H9 (cell line): ENCODE data around the gene ATOX1. TPM values are rescaled to one million over a fixed set of nuclear protein-coding genes. Genes with fewer than 3 reads are reported as not detected.

Experiments
- DNase-seq: peaks from one replicate; pipeline ENCODE4 v3.0.0-alpha.2; 2017
- H2AFZ ChIP-seq: one replicate; pipeline ENCODE4 v1.6.1; 2013; ENCODE audit warnings: mild to moderate bottlenecking, low read length, control low read depth, moderate library complexity
- H2AK5ac ChIP-seq: 2 replicates; pipeline ENCODE4 v1.6.1; 2013; ENCODE audit warnings: low read length, control low read depth, mixed read lengths; ENCODE audit not compliant: insufficient read length
- H2BK120ac ChIP-seq: one replicate; pipeline ENCODE4 v1.6.1; 2013; ENCODE audit warnings: low read depth, mild to moderate bottlenecking, low read length, control low read depth, inconsistent platforms; ENCODE audit not compliant: poor library complexity, severe bottlenecking
- H2BK12ac ChIP-seq: 2 replicates; pipeline ENCODE4 v1.6.1; 2013; ENCODE audit warnings: low read length, control low read depth, mixed read lengths, low read depth; ENCODE audit not compliant: insufficient read length
- H2BK15ac ChIP-seq: 2 replicates; pipeline ENCODE4 v1.6.1; 2013; ENCODE audit warnings: low read depth, low read length, control low read depth
- H2BK20ac ChIP-seq: one replicate; pipeline ENCODE4 v1.6.1; 2013; ENCODE audit warnings: low read depth, mild to moderate bottlenecking, low read length, control low read depth, inconsistent platforms; ENCODE audit not compliant: poor library complexity, severe bottlenecking
- H2BK5ac ChIP-seq: 2 replicates; pipeline ENCODE4 v1.6.1; 2013; ENCODE audit warnings: low read length, control low read depth, mixed read lengths; ENCODE audit not compliant: insufficient read length
- H3K14ac ChIP-seq: 2 replicates; pipeline ENCODE4 v1.6.1; 2013; ENCODE audit warnings: low read length, control low read depth; ENCODE audit not compliant: insufficient read depth
- H3K18ac ChIP-seq: 2 replicates; pipeline ENCODE4 v1.6.1; 2013; ENCODE audit warnings: low read depth, mild to moderate bottlenecking, mixed read lengths, low read length, control low read depth; ENCODE audit not compliant: insufficient read length
- H3K23ac ChIP-seq: 2 replicates; pipeline ENCODE4 v1.6.1; 2013; ENCODE audit warnings: low read length, control low read depth, mixed read lengths, low read depth; ENCODE audit not compliant: insufficient read length
- H3K23me2 ChIP-seq: 2 replicates; pipeline ENCODE4 v1.6.1; 2013; ENCODE audit warnings: low read depth, mild to moderate bottlenecking, mixed read lengths, low read length, control low read depth; ENCODE audit not compliant: insufficient read length, poor library complexity, severe bottlenecking
- H3K27ac ChIP-seq: 2 replicates; pipeline ENCODE4 v1.5.1; 2013; ENCODE audit warnings: low read length, control low read depth, mixed read lengths, low read depth; ENCODE audit not compliant: insufficient read length
- H3K27me3 ChIP-seq: 2 replicates; pipeline ENCODE4 v1.6.1; 2013; ENCODE audit warnings: low read length, control low read depth, inconsistent platforms; ENCODE audit not compliant: insufficient read depth
- H3K4ac ChIP-seq: 2 replicates; pipeline ENCODE4 v1.6.1; 2013; ENCODE audit warnings: low read depth, mild to moderate bottlenecking, control low read depth, inconsistent platforms, low read length, moderate library complexity
- H3K4me1 ChIP-seq: 2 replicates; pipeline ENCODE4 v1.6.1; 2013; ENCODE audit warnings: low read length, control low read depth, inconsistent platforms; ENCODE audit not compliant: insufficient read depth
- H3K4me2 ChIP-seq: 2 replicates; pipeline ENCODE4 v1.6.1; 2013; ENCODE audit warnings: low read length, control low read depth, mixed read lengths; ENCODE audit not compliant: insufficient read length, insufficient read depth
- H3K56ac ChIP-seq: 2 replicates; pipeline ENCODE4 v1.6.1; 2013; ENCODE audit warnings: low read depth, mild to moderate bottlenecking, mixed read lengths, low read length, control low read depth; ENCODE audit not compliant: insufficient read length
- H3K79me1 ChIP-seq: 2 replicates; pipeline ENCODE4 v1.6.1; 2013; ENCODE audit warnings: low read depth, mild to moderate bottlenecking, moderate library complexity, low read length, control low read depth, inconsistent platforms; ENCODE audit not compliant: insufficient read depth, poor library complexity, severe bottlenecking
- H3K79me2 ChIP-seq: 2 replicates; pipeline ENCODE4 v1.6.1; 2013; ENCODE audit warnings: low read length, control low read depth, inconsistent platforms; ENCODE audit not compliant: insufficient read depth
- H3K9ac ChIP-seq: 2 replicates; pipeline ENCODE4 v1.6.1; 2013; ENCODE audit warnings: low read length, control low read depth, mixed read lengths; ENCODE audit not compliant: insufficient read length; ENCODE audit errors: extremely low read depth
- H3K9me3 ChIP-seq: one replicate; pipeline ENCODE4 v1.6.1; 2013; ENCODE audit warnings: low read depth, low read length, inconsistent platforms; ENCODE audit not compliant: control insufficient read depth
- H3T11ph ChIP-seq: one replicate; pipeline ENCODE4 v1.6.1; 2013; ENCODE audit warnings: mild to moderate bottlenecking, low read length, control low read depth, inconsistent platforms
- H4K20me1 ChIP-seq: one replicate; pipeline ENCODE4 v1.6.1; 2013; ENCODE audit not compliant: control insufficient read depth, insufficient read length, insufficient read depth
- H4K5ac ChIP-seq: 2 replicates; pipeline ENCODE4 v1.6.1; 2013; ENCODE audit warnings: low read depth, mild to moderate bottlenecking, mixed read lengths, low read length, control low read depth; ENCODE audit not compliant: insufficient read length
- H4K8ac ChIP-seq: replicated peaks from 2 replicates; pipeline ENCODE4 v1.6.1; 2013; ENCODE audit warnings: low read length, control low read depth, mixed read lengths, low read depth; ENCODE audit not compliant: insufficient read length
- H4K91ac ChIP-seq: 2 replicates; pipeline ENCODE4 v1.6.1; 2013; ENCODE audit warnings: low read depth, mild to moderate bottlenecking, moderate library complexity, mixed read lengths, low read length, control low read depth; ENCODE audit not compliant: insufficient read length
- H3K27ac Mint-ChIP-seq, 3 experiments: 2 replicates in 2 of 3; 3 replicates in 1 of 3; pipeline ENCODE4 v1.8.0; 2020 to 2021; ENCODE audit warnings: mixed read lengths in 3 of 3, mild to moderate bottlenecking in 1 of 3, moderate library complexity in 1 of 3
- H3K27me3 Mint-ChIP-seq: 2 replicates; pipeline ENCODE4 v1.8.0; 2021; ENCODE audit warnings: low read depth, mild to moderate bottlenecking, moderate library complexity, mixed read lengths
- H3K36me3 Mint-ChIP-seq, 3 experiments: 2 replicates in 2 of 3; 3 replicates in 1 of 3; pipeline ENCODE4 v1.8.0; 2020 to 2021; ENCODE audit warnings: low read depth in 3 of 3, mixed read lengths in 3 of 3; ENCODE audit not compliant: insufficient read depth in 1 of 3
- H3K4me1 Mint-ChIP-seq, 2 experiments: 2 replicates each; pipeline ENCODE4 v1.8.0; 2020; ENCODE audit warnings: mixed read lengths in 2 of 2
- H3K4me3 Mint-ChIP-seq, 2 experiments: 2 replicates in 1 of 2; 3 replicates in 1 of 2; pipeline ENCODE4 v1.8.0; 2020 to 2021; ENCODE audit warnings: mild to moderate bottlenecking in 2 of 2, mixed read lengths in 2 of 2, moderate library complexity in 1 of 2
- H3K9me3 Mint-ChIP-seq, 2 experiments: 2 replicates in 1 of 2; 3 replicates in 1 of 2; pipeline ENCODE4 v1.8.0; 2020; ENCODE audit warnings: mild to moderate bottlenecking in 2 of 2, mixed read lengths in 2 of 2, moderate library complexity in 1 of 2
- WGBS: extraction: QIAGEN DNeasy Blood & Tissue Kit; methylation state at CpG from one replicate; pipeline ENCODE4 v1.1.7; 2013; ENCODE audit warnings: missing lambda C conversion rate, low lambda C conversion rate, mixed read lengths; ENCODE audit not compliant: insufficient read length; ENCODE audit errors: extremely low coverage; 5-methylcytosine and 5-hydroxymethylcytosine counted together
- total RNA-seq: library from RNA; stranded (reverse); gene quantifications from 2 replicates; pipeline ENCODE4 v1.2.1, GENCODE V29; 2021
- TF ChIP-seq, protein P1 (sequence below): fragments of 200-600 bp; sonication (generic); conservative IDR thresholded peaks from 3 replicates; pipeline ENCODE4 v1.8.0; 2021; ENCODE audit warnings: antibody characterized with exemption, mild to moderate bottlenecking

ATOX1 gene
- total RNA-seq, 1 experiment from 2014 or later = 75.0 TPM

- H3K9me3 Mint-ChIP-seq = peaks cover 19 to 20% of the 10 kb centered on the region in 2 experiments
- H2AK5ac ChIP-seq = no peak overlapping the region
- peaks cover 13 to 21% (median 14%) of the 10 kb centered on the region in 3 experiments for H3K36me3 Mint-ChIP-seq
- H2BK15ac ChIP-seq = no peak overlapping the region
- peaks cover 13 to 22% of the 10 kb centered on the region in 2 experiments for H3K4me1 Mint-ChIP-seq
- H3T11ph ChIP-seq = no peak overlapping the region
- no peaks in the 10 kb centered on the region for H4K20me1 ChIP-seq
- no peak overlapping the region for H3K9ac ChIP-seq
- no peak overlapping the region for H3K4me2 ChIP-seq
- H3K79me1 ChIP-seq = no peaks in the 10 kb centered on the region
- no peak overlapping the region for H3K23ac ChIP-seq
- peaks cover 9% of the 10 kb centered on the region for H3K9me3 ChIP-seq
- H3K56ac ChIP-seq = no peak overlapping the region
- H2BK12ac ChIP-seq = no peak overlapping the region
- WGBS = no CpG with 5 or more reads among the region's 9 CpGs
- no peak for DNase-seq
- no peak overlapping the region for H3K18ac ChIP-seq
- H4K5ac ChIP-seq = no peak overlapping the region
- H3K4me1 ChIP-seq = peaks cover 3% of the 10 kb centered on the region; the same call in 1 of the 2 replicates
- H2BK120ac ChIP-seq = no peak overlapping the region
- TF ChIP-seq, protein P1, sequence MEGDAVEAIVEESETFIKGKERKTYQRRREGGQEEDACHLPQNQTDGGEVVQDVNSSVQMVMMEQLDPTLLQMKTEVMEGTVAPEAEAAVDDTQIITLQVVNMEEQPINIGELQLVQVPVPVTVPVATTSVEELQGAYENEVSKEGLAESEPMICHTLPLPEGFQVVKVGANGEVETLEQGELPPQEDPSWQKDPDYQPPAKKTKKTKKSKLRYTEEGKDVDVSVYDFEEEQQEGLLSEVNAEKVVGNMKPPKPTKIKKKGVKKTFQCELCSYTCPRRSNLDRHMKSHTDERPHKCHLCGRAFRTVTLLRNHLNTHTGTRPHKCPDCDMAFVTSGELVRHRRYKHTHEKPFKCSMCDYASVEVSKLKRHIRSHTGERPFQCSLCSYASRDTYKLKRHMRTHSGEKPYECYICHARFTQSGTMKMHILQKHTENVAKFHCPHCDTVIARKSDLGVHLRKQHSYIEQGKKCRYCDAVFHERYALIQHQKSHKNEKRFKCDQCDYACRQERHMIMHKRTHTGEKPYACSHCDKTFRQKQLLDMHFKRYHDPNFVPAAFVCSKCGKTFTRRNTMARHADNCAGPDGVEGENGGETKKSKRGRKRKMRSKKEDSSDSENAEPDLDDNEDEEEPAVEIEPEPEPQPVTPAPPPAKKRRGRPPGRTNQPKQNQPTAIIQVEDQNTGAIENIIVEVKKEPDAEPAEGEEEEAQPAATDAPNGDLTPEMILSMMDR = no peak
- no peak overlapping the region for H3K4me3 Mint-ChIP-seq
- no peak overlapping the region for H2BK5ac ChIP-seq
- H3K27me3 ChIP-seq = no peaks in the 10 kb centered on the region
- H3K23me2 ChIP-seq = no peaks in the 10 kb centered on the region
- no peak overlapping the region for H3K4ac ChIP-seq
- H3K27me3 Mint-ChIP-seq = no peaks in the 10 kb centered on the region
- no peak overlapping the region for H2AFZ ChIP-seq
- no peak overlapping the region for H3K27ac Mint-ChIP-seq
- H4K8ac ChIP-seq = no peak overlapping the region
- H3K79me2 ChIP-seq = no peaks in the 10 kb centered on the region
- no peak overlapping the region for H3K14ac ChIP-seq
- no peak overlapping the region for H2BK20ac ChIP-seq
- no peak overlapping the region for H3K27ac ChIP-seq
- no peak overlapping the region for H4K91ac ChIP-seq
Measured at GRCh38 chr5:151733358-151734063, 24.9 kb downstream of the ATOX1 start.
